Posterior vena cava (tissue), 2 donors: ENCODE results near the gene ZBTB16. TPM values are rescaled to one million over a fixed set of nuclear protein-coding genes. Genes with fewer than 3 reads are reported as not detected.

ENCODE experiments used
- DNase-seq: peaks from one replicate; pipeline ENCODE4 v3.0.0-alpha.2; 2020; ENCODE audit warnings: low spot score
- intact Hi-C, 2 donors: fragments of 100-400 bp; cut with DNase I; formaldehyde crosslinking; loops; one replicate each; pipeline versions ENCODE4 v1.14.1 to v1.14.2; 2022 to 2023
- total RNA-seq, 2 donors: library from RNA; stranded (reverse); fragmentation: NEBNext Ultra II Directional; extraction: Animal tissue kit (Norgen Biotek cat#: 25700); gene quantifications; one replicate each; pipeline ENCODE4 v1.2.1, GENCODE V29; 2021
- donor health status: DM: yes; HTN: yes; CAD: no.
- donor health status: DM: yes; HTN: yes; CAD: no.

Gene ZBTB16
- total RNA-seq, 2 donors from 2014 or later = 188 to 208 TPM

GRCh38 chr11:114077482-114078305 is 18.2 kb downstream of the ZBTB16 start:
- intact Hi-C loops = no loop called here
- peak; percentile 32 for DNase-seq

- DNase-seq = peak; percentile 12
- intact Hi-C loops = no loop called here
These were observed 18.9 kb downstream of the ZBTB16 start for GRCh38 chr11:114078423-114078822.

DNA sequence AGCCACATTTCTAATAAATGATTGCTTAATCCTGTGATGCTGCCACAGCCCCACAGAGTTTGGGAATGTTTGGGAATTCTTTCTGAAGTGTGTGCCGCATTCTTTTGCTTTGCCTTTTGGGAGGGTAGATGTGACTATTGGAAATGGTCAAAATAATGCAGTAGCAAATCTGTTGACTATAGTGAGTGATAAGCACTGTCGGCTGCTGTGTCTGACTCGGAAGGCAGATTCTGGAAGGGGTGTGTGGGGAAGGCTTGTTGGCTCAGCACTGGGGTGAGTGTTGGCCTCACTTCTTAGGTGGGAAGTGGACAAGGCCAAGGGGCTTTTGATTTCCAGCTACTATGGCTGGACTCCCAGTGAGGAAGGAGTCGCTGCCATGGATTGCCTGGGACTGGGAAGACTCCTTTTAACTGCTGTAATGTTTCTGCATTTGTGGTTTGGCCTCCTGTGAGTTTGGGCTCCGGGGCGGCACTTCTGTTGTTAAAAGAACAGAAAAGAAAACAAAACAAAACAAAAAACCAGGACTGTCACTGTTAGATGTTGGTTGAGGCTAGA is 20.1 kb downstream of the ZBTB16 start:
- peak; percentile 77 for DNase-seq
- intact Hi-C loops = no loop called here

DNA sequence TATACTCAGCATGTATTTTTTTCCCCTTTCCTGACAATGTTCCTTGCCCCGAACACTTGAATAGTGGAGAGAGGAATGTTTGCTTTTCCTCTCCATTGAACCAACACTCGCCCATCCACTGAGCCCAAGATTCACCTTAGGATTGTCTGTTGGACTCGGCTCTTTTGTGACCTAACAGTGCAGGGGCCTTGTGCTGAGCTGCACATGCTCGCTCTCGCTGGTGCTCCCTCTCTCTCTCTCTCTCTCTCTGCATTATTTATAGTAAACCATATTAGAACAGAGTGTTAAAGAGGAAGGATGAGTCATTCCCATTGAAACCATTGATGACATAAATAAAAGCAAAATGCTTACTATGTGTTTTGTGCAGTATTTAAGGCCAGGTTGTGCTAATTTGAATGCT is 20.7 kb downstream of the ZBTB16 start:
- DNase-seq = peak; percentile 40
- intact Hi-C loops = no loop called here

DNA sequence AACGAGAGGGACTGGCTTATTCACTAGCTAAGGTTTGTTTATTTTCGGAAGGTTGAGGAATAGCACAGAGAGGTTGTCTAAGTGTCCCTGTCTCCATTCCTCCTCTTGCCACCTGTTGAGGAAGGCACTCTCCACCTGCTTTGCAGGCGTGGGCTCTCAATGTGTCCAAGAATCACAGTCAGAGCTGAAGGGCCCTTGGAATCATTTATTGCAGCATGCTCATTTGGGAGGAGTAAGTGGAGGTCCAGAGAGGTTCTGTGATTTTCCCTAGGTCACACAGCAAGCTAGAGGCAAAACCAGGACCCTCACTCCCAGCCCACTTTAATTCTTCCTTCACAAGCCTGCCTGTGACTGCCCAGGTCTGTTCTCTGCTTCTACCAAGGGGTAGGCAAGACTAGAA is 21.3 kb downstream of the ZBTB16 start:
- intact Hi-C loops = no loop called here
- no peak for DNase-seq

- intact Hi-C loops = no loop called here
- DNase-seq = no peak
These were observed 22.3 kb downstream of the ZBTB16 start for GRCh38 chr11:114081641-114082414.

- intact Hi-C loops = no loop called here
- DNase-seq = no peak
These were observed 22.9 kb downstream of the ZBTB16 start for GRCh38 chr11:114082415-114082748.

GRCh38 chr11:114082767-114083181 is 23.3 kb downstream of the ZBTB16 start:
- no peak for DNase-seq
- intact Hi-C loops = no loop called here

DNA sequence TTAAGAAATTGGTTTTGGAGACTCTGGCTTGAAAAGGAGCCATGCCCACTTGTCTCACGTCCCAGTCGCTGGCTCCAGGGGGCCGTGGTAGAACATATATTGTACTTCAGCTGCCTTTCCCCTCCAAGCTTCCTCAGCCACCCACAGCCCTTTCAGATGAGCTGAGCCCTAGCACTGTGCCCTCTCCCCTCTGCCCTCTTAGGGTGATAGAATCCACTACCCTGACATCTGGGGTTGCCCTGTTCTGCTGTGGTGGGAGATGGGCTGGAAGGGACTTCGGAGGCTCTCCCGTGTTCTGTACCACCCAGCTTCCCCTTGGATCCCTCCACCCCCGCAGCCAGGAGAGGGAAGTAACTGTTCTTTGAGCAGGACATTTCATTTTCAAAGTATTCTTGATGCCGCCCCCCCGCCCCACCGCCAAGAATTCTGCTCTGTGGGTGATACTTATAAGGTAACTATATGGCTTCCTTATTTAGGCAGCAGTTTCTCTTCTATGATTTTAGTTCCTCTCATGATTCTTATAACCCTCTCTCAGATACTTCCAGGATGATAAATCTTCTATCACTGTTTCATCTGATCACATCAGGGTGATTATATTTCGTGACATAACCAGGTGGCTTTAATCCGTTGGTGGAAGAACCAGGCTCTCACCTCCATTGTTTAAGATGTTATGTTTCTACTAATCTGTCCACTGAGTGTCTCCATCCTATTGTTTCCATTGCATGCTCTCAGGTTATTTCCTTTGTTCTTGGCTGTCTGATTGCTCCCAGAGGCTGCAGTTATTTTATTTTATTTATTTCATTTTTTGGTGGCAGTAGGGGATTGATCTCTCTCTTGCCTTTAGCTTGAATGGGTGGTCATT is 24.1 kb downstream of the ZBTB16 start:
- intact Hi-C loops = no loop called here
- DNase-seq = no peak

GRCh38 chr11:114084414-114084813 is 24.9 kb downstream of the ZBTB16 start:
- intact Hi-C loops = no loop called here
- no peak for DNase-seq

GRCh38 chr11:114085965-114086793 is 26.7 kb downstream of the ZBTB16 start:
- intact Hi-C loops = no loop called here
- DNase-seq = no peak

- intact Hi-C loops = no loop called here
- no peak for DNase-seq
These were observed 27.5 kb downstream of the ZBTB16 start for GRCh38 chr11:114087025-114087424.

DNA sequence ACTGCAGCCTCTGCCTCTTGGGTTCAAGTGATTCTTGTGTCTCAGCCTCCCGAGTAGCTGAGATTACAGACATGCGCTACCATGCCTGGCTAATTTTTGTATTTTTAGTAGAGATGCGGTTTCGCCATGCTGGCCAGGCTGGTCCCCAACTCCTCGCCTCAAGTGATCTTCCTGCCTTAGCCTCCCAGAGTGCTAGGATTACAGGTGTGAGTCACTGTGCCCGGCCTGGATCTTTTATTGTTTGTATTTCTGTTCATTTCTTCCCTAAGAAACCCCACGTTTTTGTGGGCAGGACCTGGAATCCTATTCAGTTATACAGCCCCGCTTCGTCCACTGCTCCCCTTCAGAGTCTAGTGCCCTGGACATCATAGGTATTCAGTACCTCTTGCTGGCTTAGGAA is 28.7 kb downstream of the ZBTB16 start:
- intact Hi-C loops = no loop called here
- no peak for DNase-seq

GRCh38 chr11:114088836-114089235 is 29.3 kb downstream of the ZBTB16 start:
- intact Hi-C loops = no loop called here
- DNase-seq = no peak

DNA sequence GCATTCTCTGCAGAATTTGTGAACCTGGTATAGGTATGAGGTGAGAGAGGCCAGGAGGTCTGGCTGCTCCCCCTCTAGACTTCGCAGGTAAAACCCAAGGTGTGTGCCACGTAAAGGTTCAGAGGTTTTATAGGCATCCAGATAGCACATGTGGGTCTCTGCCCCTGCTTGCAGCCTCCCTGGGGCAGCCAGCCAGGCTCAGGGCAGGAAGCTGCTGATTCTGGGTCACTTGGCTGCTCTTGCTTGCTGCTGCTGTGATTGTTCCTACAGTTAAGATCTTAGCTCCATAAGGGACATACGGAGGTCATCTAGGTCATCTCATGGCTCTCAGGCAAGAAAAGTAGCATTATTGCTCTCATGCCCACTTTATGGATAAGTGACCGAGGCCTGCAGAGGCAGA is 30.2 kb downstream of the ZBTB16 start:
- no peak for DNase-seq
- intact Hi-C loops = no loop called here

DNA sequence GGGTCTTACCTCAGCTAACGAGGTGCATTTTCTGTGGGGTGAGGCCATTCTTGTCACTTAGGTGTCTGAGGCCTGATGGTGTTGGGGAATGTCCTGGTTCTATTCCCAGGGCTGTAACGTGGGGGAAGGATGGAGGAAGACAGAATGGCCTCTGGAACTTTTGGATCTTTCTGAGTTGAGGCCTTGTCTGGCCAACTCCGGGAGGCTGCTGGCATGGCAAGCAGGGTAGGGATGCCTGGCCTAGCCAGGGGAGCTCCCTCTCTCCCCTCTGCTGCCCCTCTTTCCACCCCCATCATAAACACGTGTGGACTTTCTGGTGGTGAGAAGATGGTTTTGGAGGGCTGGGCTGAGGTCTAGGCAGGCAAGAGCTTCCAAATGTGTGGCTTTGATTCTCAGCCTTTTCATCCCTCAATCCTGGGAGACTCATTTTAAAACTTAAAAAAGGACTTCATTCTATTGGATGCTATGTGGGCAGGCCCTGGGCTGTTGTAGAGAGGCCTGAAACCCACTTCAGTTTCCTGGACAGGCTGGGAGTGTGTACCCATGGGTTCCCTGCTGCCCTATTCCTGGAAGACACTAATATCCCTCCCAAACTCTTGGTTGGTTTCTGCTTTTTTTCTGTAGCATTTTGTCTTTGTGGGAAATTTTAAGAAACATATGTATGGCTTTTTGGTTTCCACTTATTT is 30.9 kb downstream of the ZBTB16 start:
- DNase-seq = no peak
- intact Hi-C loops = no loop called here

DNA sequence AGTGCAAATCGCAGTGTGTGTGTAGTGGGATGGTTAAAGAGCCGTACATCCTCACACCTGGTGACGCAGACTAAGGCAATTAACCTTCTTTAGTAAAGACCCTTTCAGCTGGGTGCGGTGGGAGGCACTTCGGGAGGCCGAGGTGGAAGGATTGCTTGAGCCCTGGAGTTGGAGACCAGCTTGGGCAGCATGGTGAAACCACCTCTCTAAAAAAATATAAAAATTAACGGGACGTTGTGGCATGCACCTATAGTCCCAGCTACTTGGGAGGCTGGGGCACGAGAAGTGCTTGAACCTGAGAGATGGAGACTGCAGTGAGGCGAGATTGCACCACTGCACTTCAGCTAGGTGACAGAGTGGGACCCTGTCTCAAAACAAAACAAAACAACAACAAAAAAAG is 31.5 kb downstream of the ZBTB16 start:
- DNase-seq = no peak
- intact Hi-C loops = no loop called here
